GM06990 (cell line): ENCODE results near the gene SLC43A2.
A peak's percentile ranks its signal among the peaks of the same experiment; 100 is the strongest.

ENCODE experiments used
- DNase-seq: peaks from one replicate; pipeline ENCODE4 v3.0.0-alpha.2; 2011; ENCODE audit not compliant: insufficient read length; ENCODE audit errors: extremely low read depth
- H3K27me3 ChIP-seq: replicated peaks from 2 replicates; pipeline ENCODE4 v1.6.0; 2011; ENCODE audit warnings: low read length; ENCODE audit not compliant: control insufficient read depth, insufficient read depth
- H3K36me3 ChIP-seq: 2 replicates; pipeline ENCODE4 v1.5.1; 2011; ENCODE audit warnings: low read length; ENCODE audit not compliant: control insufficient read depth, insufficient read depth
- H3K4me3 ChIP-seq: replicated peaks from 2 replicates; pipeline ENCODE4 v1.5.1; 2011; ENCODE audit warnings: low read depth, mild to moderate bottlenecking, control low read depth, low read length
- TF ChIP-seq, protein P1 (sequence below): IDR thresholded peaks from 2 replicates; pipeline ENCODE4 v1.5.1; 2011; ENCODE audit warnings: low read length, control low read depth, mild to moderate bottlenecking, inconsistent platforms; ENCODE audit not compliant: insufficient read depth, poor library complexity, severe bottlenecking

SLC43A2 gene

GRCh38 chr17:1562176-1562643 is 66.4 kb downstream of the SLC43A2 start:
- no peak for DNase-seq
- Histone ChIP-seq H3K4me3 (peak overlapping the region; percentile 84), H3K27me3 (no peaks in the 10 kb centered on the region), H3K36me3 (peaks cover 2% of the 10 kb centered on the region; the same call in 1 of the 2 replicates)
- TF ChIP-seq, protein P1, sequence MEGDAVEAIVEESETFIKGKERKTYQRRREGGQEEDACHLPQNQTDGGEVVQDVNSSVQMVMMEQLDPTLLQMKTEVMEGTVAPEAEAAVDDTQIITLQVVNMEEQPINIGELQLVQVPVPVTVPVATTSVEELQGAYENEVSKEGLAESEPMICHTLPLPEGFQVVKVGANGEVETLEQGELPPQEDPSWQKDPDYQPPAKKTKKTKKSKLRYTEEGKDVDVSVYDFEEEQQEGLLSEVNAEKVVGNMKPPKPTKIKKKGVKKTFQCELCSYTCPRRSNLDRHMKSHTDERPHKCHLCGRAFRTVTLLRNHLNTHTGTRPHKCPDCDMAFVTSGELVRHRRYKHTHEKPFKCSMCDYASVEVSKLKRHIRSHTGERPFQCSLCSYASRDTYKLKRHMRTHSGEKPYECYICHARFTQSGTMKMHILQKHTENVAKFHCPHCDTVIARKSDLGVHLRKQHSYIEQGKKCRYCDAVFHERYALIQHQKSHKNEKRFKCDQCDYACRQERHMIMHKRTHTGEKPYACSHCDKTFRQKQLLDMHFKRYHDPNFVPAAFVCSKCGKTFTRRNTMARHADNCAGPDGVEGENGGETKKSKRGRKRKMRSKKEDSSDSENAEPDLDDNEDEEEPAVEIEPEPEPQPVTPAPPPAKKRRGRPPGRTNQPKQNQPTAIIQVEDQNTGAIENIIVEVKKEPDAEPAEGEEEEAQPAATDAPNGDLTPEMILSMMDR: no peak

DNA sequence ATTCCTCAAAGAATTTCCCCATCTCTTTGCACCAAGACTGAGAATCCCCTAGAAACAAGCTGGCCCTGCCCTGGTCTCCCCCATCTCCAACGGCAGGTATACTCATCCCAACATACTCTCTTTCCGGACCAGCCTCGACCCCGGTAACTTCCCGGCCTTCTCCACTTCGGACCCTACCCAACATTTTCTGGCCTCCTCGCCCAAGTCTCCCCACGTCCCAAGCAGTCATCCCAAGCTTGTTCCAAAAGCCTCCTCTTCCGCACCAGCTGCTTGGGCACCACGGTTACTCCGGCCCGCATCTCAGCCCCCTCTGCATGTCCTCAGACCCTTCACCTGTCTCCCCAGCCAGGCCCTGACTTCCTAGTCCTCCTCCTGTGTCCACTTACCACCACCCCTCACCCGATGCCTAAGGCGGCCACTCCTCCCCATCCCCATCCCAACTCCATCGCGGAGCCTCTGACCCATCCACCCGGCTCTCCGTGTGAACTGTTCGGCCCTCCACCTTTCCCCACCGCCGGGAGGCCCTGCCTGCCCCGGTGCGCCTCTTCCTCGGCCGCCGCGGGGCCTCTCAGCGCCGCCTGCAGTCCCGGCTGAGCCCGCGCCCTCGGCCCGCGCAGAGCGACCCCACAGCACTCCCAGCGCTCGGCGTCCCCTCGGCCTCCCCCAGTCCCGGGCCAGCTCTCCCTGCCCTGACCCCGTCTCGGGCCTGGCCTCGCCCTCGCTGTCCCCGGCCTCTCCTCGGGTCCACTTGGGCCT is 67.0 kb downstream of the SLC43A2 start:
- DNase-seq: peak; percentile 49
- no peaks in the 10 kb centered on the region for H3K27me3 ChIP-seq
- H3K36me3 ChIP-seq: peaks cover 2% of the 10 kb centered on the region; the same call in 1 of the 2 replicates
- H3K4me3 ChIP-seq: peak overlapping the region; percentile 84
- TF ChIP-seq, protein P1: peak; percentile 13

GRCh38 chr17:1560858-1561355 is 67.7 kb downstream of the SLC43A2 start:
- peaks cover 2% of the 10 kb centered on the region for H3K36me3 ChIP-seq
- TF ChIP-seq, protein P1: no peak
- H3K4me3 ChIP-seq: peak overlapping the region; percentile 84
- DNase-seq: no peak
- no peaks in the 10 kb centered on the region for H3K27me3 ChIP-seq

DNA sequence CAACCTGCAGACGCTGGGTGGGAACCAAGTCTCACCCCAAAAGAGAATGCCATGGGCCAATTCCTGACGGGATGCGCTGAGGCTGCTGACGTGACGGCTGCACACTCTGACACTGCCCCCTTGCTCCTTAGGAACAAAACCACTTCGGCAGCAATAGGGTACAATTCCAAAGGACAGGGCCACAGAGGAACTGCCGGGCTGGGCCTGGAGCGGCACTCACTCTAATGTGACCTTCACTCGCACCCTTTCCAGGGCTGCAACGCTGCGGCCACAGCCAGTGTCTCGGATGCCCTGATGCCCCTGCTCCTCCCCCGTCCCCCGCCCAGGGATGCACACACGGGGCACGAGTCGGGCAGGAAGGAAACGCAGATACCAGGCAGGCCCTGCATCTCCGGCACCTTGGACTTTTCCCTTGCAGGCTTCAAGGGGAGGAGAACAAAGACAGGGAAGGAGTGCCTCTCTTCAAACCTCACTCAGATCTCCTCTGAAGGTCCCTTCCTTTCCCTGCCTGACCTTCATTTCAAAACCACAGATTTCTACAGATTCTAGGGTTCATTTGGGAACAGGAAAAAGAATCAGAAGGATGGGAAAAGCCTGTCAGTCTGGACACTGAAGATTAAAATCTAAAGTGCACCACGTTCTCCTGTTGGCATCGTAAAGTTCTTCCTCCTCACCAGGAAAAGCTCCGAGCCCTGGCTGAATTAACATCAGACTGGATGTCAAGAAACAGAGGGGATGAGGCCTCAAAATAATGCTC is 68.4 kb downstream of the SLC43A2 start:
- TF ChIP-seq, protein P1: no peak
- H3K4me3 ChIP-seq: no peak overlapping the region
- H3K27me3 ChIP-seq: no peaks in the 10 kb centered on the region
- H3K36me3 ChIP-seq: peaks cover 2% of the 10 kb centered on the region
- no peak for DNase-seq

GRCh38 chr17:1559047-1560043 is 69.3 kb downstream of the SLC43A2 start:
- TF ChIP-seq, protein P1: no peak
- Histone ChIP-seq H3K36me3 (peaks cover 7% of the 10 kb centered on the region), H3K27me3 (no peaks in the 10 kb centered on the region), H3K4me3 (no peak overlapping the region)
- no peak for DNase-seq
